Heart left ventricle (tissue), 16 donors: ENCODE results near the gene AKAP12. TPM values are rescaled to one million over a fixed set of nuclear protein-coding genes. Genes with fewer than 3 reads are reported as not detected.
A peak's percentile ranks its signal among the peaks of the same experiment; 100 is the strongest.

ENCODE experiments used
- ATAC-seq, 4 donors: fragments of 200-7000 bp; cut with Tn5 transposase; one replicate each; pipeline ENCODE4 v1.9.1; 2020 to 2022; ENCODE audit warnings: moderate library complexity in 4 of 4, mild to moderate bottlenecking in 3 of 4, moderate number of reproducible peaks in 1 of 4
- DNase-seq, 5 donors: peaks; one replicate each; pipeline ENCODE4 v3.0.0-alpha.2; 2020
- H3K27ac ChIP-seq, 12 donors: fragments of 200-600 bp; sonication (generic) in 4 of 12; one replicate each; pipeline versions ENCODE4 v1.5.0 to v1.8.0; 2016 to 2022; ENCODE audit warnings: mild to moderate bottlenecking in 2 of 12
- H3K27me3 ChIP-seq, 9 donors: fragments of 200-600 bp; sonication (generic) in 2 of 9; one replicate each; pipeline versions ENCODE4 v1.5.1 to v1.8.0; 2016 to 2022; ENCODE audit warnings: mild to moderate bottlenecking in 3 of 9
- H3K36me3 ChIP-seq, 9 donors: fragments of 200-600 bp; sonication (generic) in 2 of 9; one replicate each; pipeline versions ENCODE4 v1.5.0 to v1.8.0; 2018 to 2022; ENCODE audit warnings: mild to moderate bottlenecking in 2 of 9
- H3K4me1 ChIP-seq, 12 donors: fragments of 200-600 bp; sonication (generic) in 4 of 12; one replicate each; pipeline versions ENCODE4 v1.5.0 to v1.8.0; 2016 to 2022; ENCODE audit warnings: mild to moderate bottlenecking in 3 of 12
- H3K4me3 ChIP-seq, 12 donors: fragments of 200-600 bp; sonication (generic) in 4 of 12; one replicate each; pipeline versions ENCODE4 v1.5.0 to v1.8.0; 2017 to 2022; ENCODE audit warnings: mild to moderate bottlenecking in 9 of 12, moderate library complexity in 4 of 12
- H3K9me3 ChIP-seq, 12 donors: fragments of 200-600 bp; sonication (generic) in 4 of 12; one replicate each; pipeline versions ENCODE4 v1.5.0 to v1.8.0; 2016 to 2022; ENCODE audit warnings: mild to moderate bottlenecking in 1 of 12
- CTCF ChIP-seq, 12 donors: fragments of 200-600 bp; sonication (generic) in 4 of 12; IDR thresholded peaks; one replicate each; pipeline versions ENCODE4 v1.5.0 to v1.8.0; 2018 to 2022; ENCODE audit warnings: antibody characterized with exemption in 12 of 12, mild to moderate bottlenecking in 5 of 12
- POLR2A ChIP-seq, 2 donors: fragments of 450-650 bp; IDR thresholded peaks; one replicate each; pipeline ENCODE4 v1.6.1; 2017; ENCODE audit warnings: antibody characterized with exemption in 2 of 2, mild to moderate bottlenecking in 2 of 2, moderate library complexity in 2 of 2
- WGBS, 4 donors: extraction: QIAGEN DNeasy Blood & Tissue Kit in 2 of 4; methylation state at CpG; one replicate each; pipeline versions ENCODE4 v1.1.5 to v1.1.7; 2013 to 2018; 5-methylcytosine and 5-hydroxymethylcytosine counted together
- intact Hi-C, 10 donors: fragments of 100-400 bp; cut with DNase I; formaldehyde crosslinking; loops; one replicate each; pipeline versions ENCODE4 v1.11.1 to v1.14.2; 2022
- polyA plus RNA-seq, 2 donors: library from polyadenylated mRNA; stranded (reverse); fragments of 200-250 nt; gene quantifications; one replicate each; pipeline ENCODE4 v1.2.3, GENCODE V29; 2013
- total RNA-seq, 9 donors: library from RNA; depleted of rRNA in 2 of 9; stranded (reverse); fragments of >200 nt in 2 of 9; fragmentation: NEBNext Ultra II Directional in 3 of 9; extraction: Animal tissue kit (Norgen Biotek cat#: 25700) in 3 of 9; gene quantifications; one replicate each; pipeline versions ENCODE4 v1.1.0 to v1.2.4, GENCODE V29; 2016 to 2023
- donor health status: ischemic (EF 13 %, LVEDD 7.1; RV severe dilation, severe dysfunction).
- donor health status: healthy with polysubstance abuse.
- donor health status: DM: no; HTN: yes; CAD: no.
- donor health status: DM: no; HTN: no; CAD: no.
- donor health status: ischemic (EF 25% LVEDD 6.9; RV normal size, moderate dysfunction).
- donor health status: ischemic (EF 25% LVEDD 5.7; RV mildly dilated, moderate dysfunction).
- donor health status: healthy.
- donor health status: DM: yes; HTN: yes; CAD: no.
- donor health status: ischemic (EF 35%, LVEDD 5.7; RV mildly dilated, moderate dysfunction).
- donor health status: nonischemic (EF 11% LVEDD 7.7; RV severe dilation, severe dysfunction).
- donor health status: DM: yes; HTN: yes; CAD: no.
- donor health status: PGD.
- donor health status: ischemic (EF 29% LVEDD 5.4; RV normal size, mild dysfunction).
- donor health status: nonischemic (EF 23%, LVEDD 6.1; RV moderate dilation, normal function).

AKAP12 gene
- total and polyA plus RNA-seq, 11 donors, result 3.7 to 33.5 (median 13.8) TPM

GRCh38 chr6:151263967-151264366, 24.2 kb downstream of the AKAP12 start:
- H3K9me3 ChIP-seq, result no peaks in the 10 kb centered on the region
- H3K4me1 ChIP-seq, result peaks cover 0 to 17% (median 0%) of the 10 kb centered on the region in 12 donors
- H3K36me3 ChIP-seq, result no peaks in the 10 kb centered on the region
- DNase-seq (peak in 3 of 5 donors; percentile 33 to 54 (median 33)), ATAC-seq (peak in 3 of 4 donors; percentile 44 to 52 (median 49))
- no peak for TF ChIP-seq CTCF (IDR thresholded peaks at IDR 0.05)
- TF ChIP-seq POLR2A (IDR thresholded peaks at IDR 0.05), result no peak
- H3K4me3 ChIP-seq, result no peak overlapping the region
- intact Hi-C loops, result no loop called here
- H3K27ac ChIP-seq, result peak overlapping the region in 2 of 12 donors; percentile 10 to 46
- 78 to 90% (median 86%) methylated on average over 3 of the region's 3 CpGs for WGBS, 4 donors
- no peaks in the 10 kb centered on the region for H3K27me3 ChIP-seq

- Histone ChIP-seq H3K27ac (no peak overlapping the region), H3K9me3 (no peaks in the 10 kb centered on the region), H3K4me1 (peaks cover 0 to 19% (median 0%) of the 10 kb centered on the region in 12 donors), H3K27me3 (no peaks in the 10 kb centered on the region), H3K36me3 (no peaks in the 10 kb centered on the region), H3K4me3 (no peak overlapping the region)
- no peak for DNase-seq
- ATAC-seq, result no peak
- intact Hi-C loops, result no loop called here
- TF ChIP-seq POLR2A (IDR thresholded peaks at IDR 0.05) (no peak), CTCF (IDR thresholded peaks at IDR 0.05) (no peak)
Measured at GRCh38 chr6:151265282-151265681, 25.5 kb downstream of the AKAP12 start.

- peaks cover 0 to 15% (median 0%) of the 10 kb centered on the region in 12 donors for H3K4me1 ChIP-seq
- DNase-seq, result no peak
- H3K27me3 ChIP-seq, result no peaks in the 10 kb centered on the region
- H3K27ac ChIP-seq, result peak overlapping the region in 9 of 12 donors; percentile 9 to 61 (median 39)
- WGBS, 4 donors, result 62 to 74% (median 73%) methylated on average over 4 of the region's 4 CpGs
- H3K4me3 ChIP-seq, result no peak overlapping the region
- no peaks in the 10 kb centered on the region for H3K9me3 ChIP-seq
- ATAC-seq, result peak in 2 of 4 donors; percentile 49 to 57
- H3K36me3 ChIP-seq, result no peaks in the 10 kb centered on the region
- intact Hi-C loops, result no loop called here
- TF ChIP-seq CTCF (IDR thresholded peaks at IDR 0.05) (no peak), POLR2A (IDR thresholded peaks at IDR 0.05) (no peak)
Measured at GRCh38 chr6:151269321-151269995, 29.7 kb downstream of the AKAP12 start.

GRCh38 chr6:151275121-151275520, 35.4 kb downstream of the AKAP12 start:
- Histone ChIP-seq H3K4me3 (no peak overlapping the region), H3K36me3 (no peaks in the 10 kb centered on the region), H3K4me1 (peaks cover 0 to 9% (median 0%) of the 10 kb centered on the region in 12 donors), H3K27ac (peak overlapping the region in 1 of 12 donors; percentile 25), H3K9me3 (no peaks in the 10 kb centered on the region), H3K27me3 (no peaks in the 10 kb centered on the region)
- DNase-seq (no peak), ATAC-seq (no peak)
- 79 to 94% (median 85%) methylated on average over 6 of the region's 6 CpGs for WGBS, 4 donors
- TF ChIP-seq CTCF (IDR thresholded peaks at IDR 0.05) (no peak), POLR2A (IDR thresholded peaks at IDR 0.05) (no peak)
- intact Hi-C loops, result no loop called here
